ENCODE measurements around the gene HSD17B2. TPM values are rescaled to one million over a fixed set of nuclear protein-coding genes. Genes with fewer than 3 reads are reported as not detected.

HSD17B2 gene
- polyA plus RNA-seq, 3 donors, result 11.0 to 18.0 (median 13.5) TPM

- no peak for DNase-seq
These were observed 11.9 kb downstream of the HSD17B2 start for GRCh38 chr16:82046941-82047340.

- DNase-seq, result no peak
These were observed 12.3 kb downstream of the HSD17B2 start for GRCh38 chr16:82047374-82047773.

GRCh38 chr16:82047787-82048186, 12.7 kb downstream of the HSD17B2 start:
- DNase-seq, result no peak

GRCh38 chr16:82049484-82049883, 14.4 kb downstream of the HSD17B2 start:
- DNase-seq, result no peak

- no peak for DNase-seq
These were observed 15.5 kb downstream of the HSD17B2 start for GRCh38 chr16:82050506-82050905.

GRCh38 chr16:82050909-82051357, 15.9 kb downstream of the HSD17B2 start:
- DNase-seq, result no peak

GRCh38 chr16:82051656-82052055, 16.6 kb downstream of the HSD17B2 start:
- no peak for DNase-seq

GRCh38 chr16:82055117-82055516, 20.1 kb downstream of the HSD17B2 start:
- DNase-seq, result no peak

- DNase-seq, result no peak
These were observed 20.9 kb downstream of the HSD17B2 start for GRCh38 chr16:82055728-82056549.

- no peak for DNase-seq
These were observed 21.5 kb downstream of the HSD17B2 start for GRCh38 chr16:82056550-82056896.

- DNase-seq, result no peak
These were observed 24.3 kb downstream of the HSD17B2 start for GRCh38 chr16:82059161-82059982.

GRCh38 chr16:82059983-82060421, 24.9 kb downstream of the HSD17B2 start:
- no peak for DNase-seq

GRCh38 chr16:82061861-82062525, 26.9 kb downstream of the HSD17B2 start:
- no peak for DNase-seq

- DNase-seq, result no peak
These were observed 27.6 kb downstream of the HSD17B2 start for GRCh38 chr16:82062645-82063058.

- no peak for DNase-seq
These were observed 28.5 kb downstream of the HSD17B2 start for GRCh38 chr16:82063456-82064082.

- no peak for DNase-seq
These were observed 32.2 kb downstream of the HSD17B2 start for GRCh38 chr16:82067042-82067803.

- no peak for DNase-seq
These were observed 32.8 kb downstream of the HSD17B2 start for GRCh38 chr16:82067804-82068325.

GRCh38 chr16:82070656-82071369, 35.8 kb downstream of the HSD17B2 start:
- DNase-seq, result no peak

- DNase-seq, result peak; percentile 3
These were observed 36.4 kb downstream of the HSD17B2 start for GRCh38 chr16:82071421-82071820.

GRCh38 chr16:82072313-82072712, 37.3 kb downstream of the HSD17B2 start:
- DNase-seq, result no peak

Measured in renal pelvis (tissue), 4 donors.